PC-3 (cell line): Measurements from ENCODE around the gene NKAPD1. TPM values are rescaled to one million over a fixed set of nuclear protein-coding genes. Genes with fewer than 3 reads are reported as not detected.

Experiments
- ATAC-seq: fragments of 200-7000 bp; cut with Tn5 transposase; 2 replicates; pipeline ENCODE4 v1.9.1; 2020; ENCODE audit warnings: mild to moderate bottlenecking, moderate library complexity
- BruUV-seq: library from RNA; stranded (reverse); fragments of 400-500 nt; replicated peaks from 2 replicates; lab custom pipeline; 2021; lab: Mats Ljungman, UMichigan
- CTCF ChIA-PET: fragments of 300-600 bp; sonication (Branson Sonifier 250); formaldehyde crosslinking; loops from one replicate; lab custom pipeline; 2022; ENCODE audit warnings: antibody characterized with exemption; lab: Charles Lee
- POLR2A ChIA-PET: fragments of 300-600 bp; sonication (Branson Sonifier 250); formaldehyde crosslinking; loops from one replicate; lab custom pipeline; 2022; ENCODE audit warnings: antibody characterized with exemption; ENCODE audit not compliant: unreplicated experiment; lab: Charles Lee
- DNase-seq: peaks from one replicate; pipeline ENCODE4 v3.0.0-alpha.2; 2015
- H2AFZ ChIP-seq: fragments of 300-600 bp; sonication (generic); 2 replicates; pipeline ENCODE4 v1.6.0; 2016; ENCODE audit warnings: antibody characterized with exemption, low read length
- H3F3A ChIP-seq: fragments of 300-600 bp; sonication (generic); one replicate; pipeline ENCODE4 v1.6.0; 2017; ENCODE audit warnings: antibody characterized with exemption, low read length, control low read depth, mild to moderate bottlenecking; ENCODE audit not compliant: unreplicated experiment
- H3K27ac ChIP-seq: fragments of 300-600 bp; sonication (generic); 2 replicates; pipeline ENCODE4 v1.5.1; 2016; ENCODE audit warnings: mild to moderate bottlenecking, low read length
- H3K27me3 ChIP-seq: fragments of 300-600 bp; sonication (generic); 2 replicates; pipeline ENCODE4 v1.6.1; 2016; ENCODE audit warnings: low read length, mixed read lengths
- H3K36me3 ChIP-seq: fragments of 300-600 bp; sonication (generic); 2 replicates; pipeline ENCODE4 v1.6.1; 2016; ENCODE audit warnings: low read depth, mixed run types, low read length, mixed read lengths
- H3K4me1 ChIP-seq: fragments of 300-600 bp; sonication (generic); 2 replicates; pipeline ENCODE4 v1.5.1; 2016; ENCODE audit warnings: low read length; ENCODE audit not compliant: insufficient read depth
- H3K4me2 ChIP-seq: fragments of 300-600 bp; sonication (generic); 2 replicates; pipeline ENCODE4 v1.6.0; 2016; ENCODE audit warnings: low read length
- H3K4me3 ChIP-seq: fragments of 300-600 bp; sonication (generic); 2 replicates; pipeline ENCODE4 v1.5.1; 2016; ENCODE audit warnings: mild to moderate bottlenecking, low read length, mixed read lengths
- H3K79me2 ChIP-seq: fragments of 300-600 bp; sonication (generic); 2 replicates; pipeline ENCODE4 v1.6.1; 2017; ENCODE audit warnings: low read length, mixed read lengths
- H3K9ac ChIP-seq: fragments of 300-600 bp; sonication (generic); 2 replicates; pipeline ENCODE4 v1.6.0; 2016; ENCODE audit warnings: mild to moderate bottlenecking, low read length
- H3K9me2 ChIP-seq: fragments of 300-600 bp; sonication (generic); replicated peaks from 2 replicates; pipeline ENCODE4 v1.6.1; 2016; ENCODE audit warnings: mixed run types, low read length, mixed read lengths
- H3K9me3 ChIP-seq: fragments of 300-600 bp; sonication (generic); 2 replicates; pipeline ENCODE4 v1.6.1; 2016; ENCODE audit warnings: low read length, mixed read lengths
- H4K20me1 ChIP-seq: fragments of 300-600 bp; sonication (generic); 2 replicates; pipeline ENCODE4 v1.6.1; 2016; ENCODE audit warnings: low read length, mixed read lengths
- CTCF ChIP-seq: fragments of 300-600 bp; sonication (generic); conservative IDR thresholded peaks from 2 replicates; pipeline ENCODE4 v1.5.1; 2017; ENCODE audit warnings: antibody characterized with exemption, low read depth, mild to moderate bottlenecking, low read length
- EZH2 ChIP-seq: fragments of 300-600 bp; sonication (generic); IDR thresholded peaks from one replicate; pipeline ENCODE4 v1.6.1; 2017; ENCODE audit warnings: antibody characterized with exemption, mild to moderate bottlenecking, low read length; ENCODE audit not compliant: unreplicated experiment
- EZH2phosphoT487 ChIP-seq: fragments of 300-600 bp; sonication (generic); IDR thresholded peaks from 2 replicates; pipeline ENCODE4 v1.6.1; 2018; ENCODE audit warnings: mild to moderate bottlenecking, antibody characterized with exemption, low read length, borderline replicate concordance
- intact Hi-C: fragments of 100-400 bp; cut with micrococcal nuclease; formaldehyde crosslinking; loops from 2 replicates; pipeline ENCODE4 v1.9.0; 2023
- total RNA-seq: library from RNA; depleted of rRNA; stranded (reverse); fragments of >200 nt; gene quantifications from 2 replicates; pipeline ENCODE4 v1.2.3, GENCODE V29; 2014

The NKAPD1 gene
- total RNA-seq, 1 experiment from 2014 or later, result 34.3 TPM

DNA sequence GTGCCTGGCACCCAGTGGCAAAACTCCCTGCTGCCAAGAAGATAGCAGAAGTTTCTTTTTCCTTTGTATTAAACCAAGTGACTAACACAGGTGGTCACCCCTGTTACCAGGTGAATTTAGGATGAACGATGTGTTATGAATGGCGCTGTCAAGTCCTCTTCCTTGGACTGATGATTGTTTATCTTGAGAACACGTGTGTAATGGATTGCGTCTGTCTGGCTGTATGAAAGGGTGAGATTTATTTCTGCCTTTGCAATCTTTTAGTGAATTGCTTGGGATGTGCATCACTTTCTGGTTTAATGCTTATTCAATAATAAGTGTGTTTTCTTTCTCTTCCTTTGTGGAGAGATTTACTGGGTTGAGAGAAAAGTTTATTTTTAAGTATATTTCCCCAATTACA, 49.0 kb downstream of the NKAPD1 start:
- H3K79me2 ChIP-seq, result no peaks in the 10 kb centered on the region
- H3F3A ChIP-seq, result peaks cover 3% of the 10 kb centered on the region
- BruUV-seq, result no TSS peak
- no peaks in the 10 kb centered on the region for H3K27me3 ChIP-seq
- ChIA-PET POLR2A (no interaction called here), CTCF (no interaction called here)
- TF ChIP-seq CTCF (no peak), EZH2phosphoT487 (no peak), EZH2 (no peak)
- DNase-seq (no peak), ATAC-seq (no peak)
- no peaks in the 10 kb centered on the region for H3K36me3 ChIP-seq
- intact Hi-C loops, result no loop called here
- H3K4me3 ChIP-seq, result no peak overlapping the region
- peaks cover 34% of the 10 kb centered on the region for H3K4me1 ChIP-seq
- H3K9ac ChIP-seq, result no peak overlapping the region
- H3K9me2 ChIP-seq, result no peaks in the 10 kb centered on the region
- H3K27ac ChIP-seq, result no peak overlapping the region
- no peak overlapping the region for H3K4me2 ChIP-seq
- no peak overlapping the region for H2AFZ ChIP-seq
- H4K20me1 ChIP-seq, result no peaks in the 10 kb centered on the region
- no peaks in the 10 kb centered on the region for H3K9me3 ChIP-seq

- Histone ChIP-seq H3K4me3 (no peak overlapping the region), H4K20me1 (no peaks in the 10 kb centered on the region), H3K4me2 (no peak overlapping the region), H3K9me3 (no peaks in the 10 kb centered on the region), H3F3A (no peaks in the 10 kb centered on the region), H3K79me2 (no peaks in the 10 kb centered on the region), H3K27ac (no peak overlapping the region), H3K9me2 (no peaks in the 10 kb centered on the region), H3K9ac (no peak overlapping the region), H3K27me3 (no peaks in the 10 kb centered on the region), H2AFZ (no peak overlapping the region), H3K4me1 (peaks cover 13% of the 10 kb centered on the region), H3K36me3 (no peaks in the 10 kb centered on the region)
- no peak for TF ChIP-seq EZH2phosphoT487
- TF ChIP-seq EZH2, result no peak
- no peak for TF ChIP-seq CTCF
- DNase-seq (no peak), ATAC-seq (no peak)
- CTCF ChIA-PET, result no interaction called here
- intact Hi-C loops, result no loop called here
- POLR2A ChIA-PET, result no interaction called here
- BruUV-seq, result no TSS peak
These were observed 53.0 kb downstream of the NKAPD1 start for GRCh38 chr11:112127056-112127455.

- peak; percentile 97 for DNase-seq
- no peaks in the 10 kb centered on the region for H3K9me3 ChIP-seq
- peak overlapping the region; percentile 36 for H3K4me2 ChIP-seq
- H3F3A ChIP-seq, result no peaks in the 10 kb centered on the region
- no peak for TF ChIP-seq CTCF
- TF ChIP-seq EZH2phosphoT487, result no peak
- TF ChIP-seq EZH2, result no peak
- ChIA-PET CTCF (interaction anchor here (0.6 kb wide), 1 partner anchor 147 kb away, joined by 3 read pairs; no protein-coding TSS in a partner anchor), POLR2A (no interaction called here)
- no peaks in the 10 kb centered on the region for H3K9me2 ChIP-seq
- peaks cover 13% of the 10 kb centered on the region for H3K4me1 ChIP-seq
- H2AFZ ChIP-seq, result no peak overlapping the region
- no peaks in the 10 kb centered on the region for H3K27me3 ChIP-seq
- no peak overlapping the region for H3K4me3 ChIP-seq
- BruUV-seq, result no TSS peak
- no peaks in the 10 kb centered on the region for H3K36me3 ChIP-seq
- peak overlapping the region; percentile 67 for H3K27ac ChIP-seq
- no peak overlapping the region for H3K9ac ChIP-seq
- peak; percentile 96 for ATAC-seq
- no peaks in the 10 kb centered on the region for H4K20me1 ChIP-seq
- intact Hi-C loops, result no loop called here
- no peaks in the 10 kb centered on the region for H3K79me2 ChIP-seq
These were observed 54.5 kb downstream of the NKAPD1 start for GRCh38 chr11:112128483-112129121.
